Pulmonary artery endothelial cell (primary cell): ENCODE measurements around the gene CDC23. TPM values are rescaled to one million over a fixed set of nuclear protein-coding genes. Genes with fewer than 3 reads are reported as not detected.
"Not testable (repeated sequence)": the region's sequence is repeated elsewhere in the genome, so short reads cannot be mapped to it uniquely, and the experiment has no call there.

Source experiments
- DNase-seq: peaks from one replicate; pipeline ENCODE4 v3.0.0-alpha.2; 2011; ENCODE audit warnings: low read depth, low spot score
- total RNA-seq: library from RNA; depleted of rRNA; stranded (reverse); fragments of >200 nt; gene quantifications from 2 replicates; pipeline ENCODE4 v1.2.3, GENCODE V29; 2014

CDC23 gene
- total RNA-seq, 1 donor from 2014 or later = 32.9 TPM

GRCh38 chr5:138143578-138143977 is 69.5 kb downstream of the CDC23 start:
- DNase-seq = not testable (repeated sequence)

GRCh38 chr5:138141734-138142133 is 71.4 kb downstream of the CDC23 start:
- no peak for DNase-seq

GRCh38 chr5:138140268-138140667 is 72.9 kb downstream of the CDC23 start:
- no peak for DNase-seq

GRCh38 chr5:138139781-138140090 is 73.4 kb downstream of the CDC23 start:
- no peak for DNase-seq

GRCh38 chr5:138138949-138139780 is 74.0 kb downstream of the CDC23 start, which contains the start of gene NME5:
Gene NME5 (minus strand): TSS chr5:138139428. CDS start chr5:138138780, 648 bp downstream.
- DNase-seq = peak; percentile 22

Other genes starting within 250 kb of the CDC23 start
- 10.4 and 17.0 TPM in 2 replicates for gene FAM13B, start 180.2 kb downstream of the CDC23 start, total RNA-seq
- not detected in 2 replicates for gene WNT8A, start 129.3 kb downstream of the CDC23 start, total RNA-seq
- gene NME5, start 73.9 kb downstream of the CDC23 start, total RNA-seq = 1.1 and 1.2 TPM in 2 replicates
- 25.7 and 36.0 TPM in 2 replicates for gene BRD8, start 34.7 kb downstream of the CDC23 start, total RNA-seq
- 47.2 and 125 TPM in 2 replicates for gene KIF20A, start 34.2 kb downstream of the CDC23 start, total RNA-seq
- gene GFRA3, start 61.3 kb upstream of the CDC23 start, total RNA-seq = not detected in 2 replicates
- gene CDC25C, start 118.5 kb upstream of the CDC23 start, total RNA-seq = 6.0 and 15.5 TPM in 2 replicates
- gene FAM53C, start 124.9 kb upstream of the CDC23 start, total RNA-seq = 30.7 and 30.8 TPM in 2 replicates
- gene KDM3B, start 139.4 kb upstream of the CDC23 start, total RNA-seq = 47.4 and 52.0 TPM in 2 replicates
- 2.0 and 4.2 TPM in 2 replicates for gene REEP2, start 225.7 kb upstream of the CDC23 start, total RNA-seq